ENCODE data around the gene AICDA. TPM values are rescaled to one million over a fixed set of nuclear protein-coding genes. Genes with fewer than 3 reads are reported as not detected.

Gene AICDA
- polyA plus RNA-seq, 1 donor (not counting 4 experiments of a cell fraction or from before 2014, with no cell fraction given) = not detected

DNA sequence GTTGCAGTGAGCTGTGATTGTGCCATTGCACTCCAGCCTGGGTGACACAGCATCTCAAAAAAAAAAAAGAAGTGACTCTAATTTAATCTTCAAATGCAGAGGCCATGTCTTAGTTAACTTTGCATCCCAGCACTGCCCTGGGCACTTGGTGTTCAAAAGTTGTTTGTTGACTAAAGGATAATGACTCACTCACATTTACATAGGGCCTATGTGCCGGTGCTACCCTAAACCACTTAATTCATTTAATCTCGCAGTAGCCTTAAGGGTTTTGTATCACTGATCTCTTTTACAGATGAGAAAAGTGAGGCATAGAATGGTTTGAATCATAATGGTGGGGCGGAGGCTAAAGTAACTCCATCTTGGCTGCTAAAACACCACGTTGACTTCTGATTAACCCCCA, 26.3 kb upstream of the AICDA start:
- TF ChIP-seq, protein P1, sequence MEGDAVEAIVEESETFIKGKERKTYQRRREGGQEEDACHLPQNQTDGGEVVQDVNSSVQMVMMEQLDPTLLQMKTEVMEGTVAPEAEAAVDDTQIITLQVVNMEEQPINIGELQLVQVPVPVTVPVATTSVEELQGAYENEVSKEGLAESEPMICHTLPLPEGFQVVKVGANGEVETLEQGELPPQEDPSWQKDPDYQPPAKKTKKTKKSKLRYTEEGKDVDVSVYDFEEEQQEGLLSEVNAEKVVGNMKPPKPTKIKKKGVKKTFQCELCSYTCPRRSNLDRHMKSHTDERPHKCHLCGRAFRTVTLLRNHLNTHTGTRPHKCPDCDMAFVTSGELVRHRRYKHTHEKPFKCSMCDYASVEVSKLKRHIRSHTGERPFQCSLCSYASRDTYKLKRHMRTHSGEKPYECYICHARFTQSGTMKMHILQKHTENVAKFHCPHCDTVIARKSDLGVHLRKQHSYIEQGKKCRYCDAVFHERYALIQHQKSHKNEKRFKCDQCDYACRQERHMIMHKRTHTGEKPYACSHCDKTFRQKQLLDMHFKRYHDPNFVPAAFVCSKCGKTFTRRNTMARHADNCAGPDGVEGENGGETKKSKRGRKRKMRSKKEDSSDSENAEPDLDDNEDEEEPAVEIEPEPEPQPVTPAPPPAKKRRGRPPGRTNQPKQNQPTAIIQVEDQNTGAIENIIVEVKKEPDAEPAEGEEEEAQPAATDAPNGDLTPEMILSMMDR (optimal IDR thresholded peaks at IDR 0.05 in 1 of 3, IDR thresholded peaks at IDR 0.05 in 1 of 3, conservative IDR thresholded peaks at IDR 0.05 in 1 of 3; ENCODE audit: extremely low read depth in 1 of 3, insufficient read depth in 2 of 3, low read length in 3 of 3) = no peak
- TF ChIP-seq EZH2 (IDR thresholded peaks at IDR 0.05; ENCODE audit: low read length) = no peak
- Histone ChIP-seq H3K79me2 (ENCODE audit: control insufficient read depth, insufficient read depth, low read length) (no peaks in the 10 kb centered on the region), H3K4me1 (ENCODE audit: control insufficient read depth, extremely low read depth, insufficient read depth, low read length) (peaks cover 17% of the 10 kb centered on the region), H3K27me3 (ENCODE audit: control insufficient read depth, extremely low read depth, insufficient read depth, low read length) (no peaks in the 10 kb centered on the region), H3K9me1 (ENCODE audit: control insufficient read depth, extremely low read depth, insufficient read depth, low read length) (no peaks in the 10 kb centered on the region), H3K9ac (ENCODE audit: control insufficient read depth, extremely low read depth, insufficient read depth, low read length) (no peak overlapping the region), H4K20me1 (ENCODE audit: control insufficient read depth, extremely low read depth, insufficient read depth, low read length) (no peaks in the 10 kb centered on the region), H3K27ac (ENCODE audit: control insufficient read depth, insufficient read depth, low read length) (no peak overlapping the region), H3K36me3 (ENCODE audit: control insufficient read depth in 2 of 2, extremely low read depth in 1 of 2, insufficient read depth in 2 of 2, low read length in 2 of 2) (no peaks in the 10 kb centered on the region), H3K9me3 (ENCODE audit: control insufficient read depth, low read depth, low read length) (no peaks in the 10 kb centered on the region), H2AFZ (ENCODE audit: control insufficient read depth, low read length) (no peak overlapping the region), H3K4me3 (ENCODE audit: control insufficient read depth in 2 of 3, extremely low read depth in 1 of 3, insufficient read depth in 2 of 3, low read depth in 1 of 3, low read length in 3 of 3) (no peak overlapping the region), H3K4me2 (ENCODE audit: control insufficient read depth, extremely low read depth, insufficient read depth, low read depth, low read length) (no peak overlapping the region)
- FAIRE-seq = peak; percentile 39
- dilution Hi-C loops (cut with MboI; ENCODE audit: extremely low pct_ligation_motif_present, low sequenced_read_pairs) = no loop called here
- no peak for DNase-seq (ENCODE audit: low read depth, low spot score)

DNA sequence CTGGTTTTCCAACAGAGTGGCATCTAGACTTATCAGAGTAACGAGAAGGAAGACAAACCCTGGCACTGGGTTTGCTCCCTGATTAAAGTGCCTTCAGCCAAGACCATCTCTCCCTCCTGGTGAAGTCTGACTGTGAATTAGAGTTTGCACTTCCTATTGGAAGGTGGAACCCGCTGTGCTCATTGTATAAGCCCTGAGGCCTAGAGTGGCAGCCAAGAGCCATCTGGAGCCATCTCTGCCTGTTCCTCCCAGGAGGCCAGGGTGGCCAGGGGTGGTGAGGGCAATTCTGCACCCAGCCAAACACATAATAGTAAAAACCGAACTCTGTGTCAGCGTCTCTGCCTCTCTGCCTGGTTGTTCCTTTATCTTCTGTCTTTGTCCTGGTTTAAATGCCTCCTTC, 25.0 kb upstream of the AICDA start:
- H3K27me3 ChIP-seq (ENCODE audit: control insufficient read depth, extremely low read depth, insufficient read depth, low read length) = no peaks in the 10 kb centered on the region
- H3K27ac ChIP-seq (ENCODE audit: control insufficient read depth, insufficient read depth, low read length) = no peak overlapping the region
- FAIRE-seq = peak; percentile 74
- DNase-seq (ENCODE audit: low read depth, low spot score) = no peak
- H2AFZ ChIP-seq (ENCODE audit: control insufficient read depth, low read length) = no peak overlapping the region
- TF ChIP-seq EZH2 (IDR thresholded peaks at IDR 0.05; ENCODE audit: low read length) = no peak
- TF ChIP-seq, protein P1 (optimal IDR thresholded peaks at IDR 0.05 in 1 of 3, IDR thresholded peaks at IDR 0.05 in 1 of 3, conservative IDR thresholded peaks at IDR 0.05 in 1 of 3; ENCODE audit: extremely low read depth in 1 of 3, insufficient read depth in 2 of 3, low read length in 3 of 3) = no peak
- no peaks in the 10 kb centered on the region for H3K79me2 ChIP-seq (ENCODE audit: control insufficient read depth, insufficient read depth, low read length)
- no peak overlapping the region for H3K9ac ChIP-seq (ENCODE audit: control insufficient read depth, extremely low read depth, insufficient read depth, low read length)
- H3K9me3 ChIP-seq (ENCODE audit: control insufficient read depth, low read depth, low read length) = no peaks in the 10 kb centered on the region
- no peaks in the 10 kb centered on the region for H3K36me3 ChIP-seq (ENCODE audit: control insufficient read depth in 2 of 2, extremely low read depth in 1 of 2, insufficient read depth in 2 of 2, low read length in 2 of 2)
- H3K9me1 ChIP-seq (ENCODE audit: control insufficient read depth, extremely low read depth, insufficient read depth, low read length) = no peaks in the 10 kb centered on the region
- no peaks in the 10 kb centered on the region for H4K20me1 ChIP-seq (ENCODE audit: control insufficient read depth, extremely low read depth, insufficient read depth, low read length)
- H3K4me1 ChIP-seq (ENCODE audit: control insufficient read depth, extremely low read depth, insufficient read depth, low read length) = peaks cover 17% of the 10 kb centered on the region
- no peak overlapping the region for H3K4me3 ChIP-seq (ENCODE audit: control insufficient read depth in 2 of 3, extremely low read depth in 1 of 3, insufficient read depth in 2 of 3, low read depth in 1 of 3, low read length in 3 of 3)
- dilution Hi-C loops (cut with MboI; ENCODE audit: extremely low pct_ligation_motif_present, low sequenced_read_pairs) = no loop called here
- no peak overlapping the region for H3K4me2 ChIP-seq (ENCODE audit: control insufficient read depth, extremely low read depth, insufficient read depth, low read depth, low read length)

All from keratinocyte (primary cell).